HG02759 (cell line): ENCODE data around the gene CDH24.

Source experiments
- ATAC-seq: cut with Tn5 transposase; IDR thresholded peaks from one replicate; pipeline ENCODE4 v1.9.1; 2021; ENCODE audit warnings: mild to moderate bottlenecking, moderate library complexity; ENCODE audit not compliant: unreplicated experiment

CDH24 gene

GRCh38 chr14:23090254-23090636, 32.9 kb upstream of the CDH24 start:
- ATAC-seq: no peak

- ATAC-seq: no peak
Observed at GRCh38 chr14:23089498-23090253, 32.4 kb upstream of the CDH24 start.

- no peak for ATAC-seq
Observed at GRCh38 chr14:23086565-23086964, 29.2 kb upstream of the CDH24 start.

- no peak for ATAC-seq
Observed at GRCh38 chr14:23085458-23085857, 28.1 kb upstream of the CDH24 start.

GRCh38 chr14:23080474-23080873, 23.2 kb upstream of the CDH24 start:
- ATAC-seq: no peak

- no peak for ATAC-seq
Observed at GRCh38 chr14:23079716-23080115, 22.4 kb upstream of the CDH24 start.

GRCh38 chr14:23078692-23079116, 21.4 kb upstream of the CDH24 start:
- ATAC-seq: no peak

GRCh38 chr14:23077962-23078361, 20.6 kb upstream of the CDH24 start:
- ATAC-seq: no peak

GRCh38 chr14:23076785-23077408, 19.6 kb upstream of the CDH24 start:
- ATAC-seq: no peak

GRCh38 chr14:23074906-23075305, 17.6 kb upstream of the CDH24 start:
- ATAC-seq: no peak

- no peak for ATAC-seq
Observed at GRCh38 chr14:23071921-23072539, 14.7 kb upstream of the CDH24 start.

GRCh38 chr14:23071244-23071920, 14.1 kb upstream of the CDH24 start:
- ATAC-seq: peak; percentile 90

- ATAC-seq: no peak
Observed at GRCh38 chr14:23070262-23071129, 13.2 kb upstream of the CDH24 start.

- no peak for ATAC-seq
Observed at GRCh38 chr14:23069413-23069806, 12.1 kb upstream of the CDH24 start.

GRCh38 chr14:23068789-23069412, 11.6 kb upstream of the CDH24 start:
- peak; percentile 65 for ATAC-seq

GRCh38 chr14:23067847-23068788, 10.8 kb upstream of the CDH24 start:
- ATAC-seq: no peak

GRCh38 chr14:23066855-23067744, 9.8 kb upstream of the CDH24 start:
- ATAC-seq: no peak

GRCh38 chr14:23066368-23066767, 9.0 kb upstream of the CDH24 start:
- no peak for ATAC-seq
